HG03139 (cell line): ENCODE results near the gene NOPCHAP1.
"Not testable (repeated sequence)": the region's sequence is repeated elsewhere in the genome, so short reads cannot be mapped to it uniquely, and the experiment has no call there.

Source experiments
- ATAC-seq: cut with Tn5 transposase; IDR thresholded peaks from one replicate; pipeline ENCODE4 v1.9.1; 2021; ENCODE audit not compliant: unreplicated experiment

The NOPCHAP1 gene

DNA sequence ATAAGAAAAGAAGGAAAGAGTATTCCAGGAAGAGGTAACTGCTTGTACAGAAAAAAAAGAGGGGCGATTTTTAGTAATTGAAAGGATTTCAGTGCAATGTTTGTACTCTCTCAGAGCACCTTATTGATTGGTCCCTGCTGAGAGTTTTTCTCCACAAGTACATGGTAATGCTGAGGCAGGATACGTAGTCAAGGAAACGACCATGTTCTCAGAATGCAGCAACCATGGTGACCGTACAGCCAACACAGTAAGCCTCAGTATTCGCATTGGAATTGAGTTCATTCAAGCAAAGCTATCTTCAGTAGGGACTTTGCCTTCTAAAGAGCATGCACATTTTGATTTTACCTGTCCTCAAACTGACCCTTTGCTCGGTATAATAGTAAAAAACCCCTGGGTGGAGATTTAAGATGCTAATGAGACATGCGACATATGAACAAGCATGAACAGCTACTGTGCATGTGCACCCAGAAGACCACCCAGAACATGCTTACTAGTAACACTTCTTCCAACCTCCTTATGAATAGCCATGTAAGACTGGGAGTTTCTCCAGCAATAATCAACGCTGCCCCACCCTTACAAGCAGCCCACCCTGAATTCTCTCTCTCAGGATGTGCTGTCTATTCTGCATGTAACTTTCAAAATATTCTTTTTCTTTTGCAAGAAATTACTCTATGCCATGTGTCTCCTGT, 21.8 kb upstream of the NOPCHAP1 start:
- no peak for ATAC-seq

DNA sequence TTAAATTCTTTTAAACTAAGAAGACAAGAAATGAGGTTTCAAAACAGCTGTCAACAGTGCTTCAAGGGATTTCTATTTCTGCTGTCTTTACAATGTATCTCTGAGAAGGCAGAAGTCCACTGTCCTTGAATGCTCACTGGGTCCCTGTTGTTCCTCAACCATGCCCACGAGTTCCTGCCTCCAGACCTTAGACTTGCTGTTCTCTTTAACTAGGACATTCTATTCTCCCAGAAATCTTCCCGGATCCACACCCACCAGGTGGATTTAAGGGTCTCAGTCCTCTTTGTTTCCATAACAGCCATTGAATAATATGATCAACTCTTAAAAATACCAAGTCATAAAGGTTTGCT, 21.3 kb upstream of the NOPCHAP1 start:
- no peak for ATAC-seq

DNA sequence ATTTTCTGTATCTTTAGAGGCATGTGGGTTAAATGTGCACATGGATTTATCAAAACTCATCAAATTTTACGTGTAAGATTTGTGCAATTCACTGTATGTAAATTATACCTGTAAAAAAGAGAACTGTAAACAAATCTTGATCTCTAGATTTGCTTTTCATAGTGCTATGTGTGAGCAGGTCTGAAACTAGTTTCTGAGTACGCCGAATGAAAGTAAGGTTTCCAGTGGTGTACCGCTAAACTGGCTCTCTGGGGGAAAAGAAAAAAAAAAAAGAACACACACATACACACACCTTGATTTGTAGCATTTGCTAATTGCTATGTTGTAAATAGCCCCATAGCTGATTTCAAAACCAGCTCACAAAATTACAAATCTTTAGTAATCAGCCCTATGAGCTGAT, 19.4 kb upstream of the NOPCHAP1 start:
- ATAC-seq, result peak; percentile 76

DNA sequence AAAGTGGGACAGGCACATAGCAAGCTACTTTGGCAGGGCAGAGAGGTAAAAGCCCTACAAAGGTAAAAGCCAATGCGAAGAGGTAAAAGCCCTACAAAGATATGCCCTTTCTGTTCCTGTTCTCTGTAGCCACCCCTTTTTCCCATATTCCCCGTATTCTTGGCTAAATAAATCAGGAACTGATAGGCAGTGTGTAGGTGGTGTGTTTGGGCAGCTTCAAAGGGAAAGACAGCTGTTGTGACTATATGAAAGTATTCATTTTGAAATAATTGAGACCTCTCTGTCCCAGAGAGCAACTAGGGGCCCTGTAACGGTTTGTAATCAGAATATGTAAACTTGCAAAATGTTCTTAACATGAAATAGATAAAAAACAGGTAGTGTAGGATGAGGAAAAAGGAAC, 16.8 kb upstream of the NOPCHAP1 start:
- no peak for ATAC-seq

DNA sequence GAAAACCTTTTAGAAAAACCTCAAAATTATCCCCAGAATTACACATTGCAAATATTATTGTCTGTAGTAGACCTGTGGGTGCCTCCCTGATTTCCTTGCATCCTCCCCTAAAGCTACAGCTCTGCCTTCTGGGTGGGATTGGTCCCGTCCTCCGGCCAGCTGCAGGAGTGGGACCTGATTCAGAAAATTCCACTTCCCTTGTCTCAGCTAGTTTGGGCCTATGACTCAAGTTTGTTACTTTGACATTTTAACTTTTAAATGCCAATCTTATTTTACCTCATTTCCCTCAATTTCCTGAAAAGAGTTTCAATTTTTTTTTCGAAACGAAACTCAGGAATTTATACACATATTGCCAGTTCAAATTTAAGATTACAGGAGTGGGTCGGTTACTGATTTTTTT, 14.8 kb upstream of the NOPCHAP1 start:
- no peak for ATAC-seq

DNA sequence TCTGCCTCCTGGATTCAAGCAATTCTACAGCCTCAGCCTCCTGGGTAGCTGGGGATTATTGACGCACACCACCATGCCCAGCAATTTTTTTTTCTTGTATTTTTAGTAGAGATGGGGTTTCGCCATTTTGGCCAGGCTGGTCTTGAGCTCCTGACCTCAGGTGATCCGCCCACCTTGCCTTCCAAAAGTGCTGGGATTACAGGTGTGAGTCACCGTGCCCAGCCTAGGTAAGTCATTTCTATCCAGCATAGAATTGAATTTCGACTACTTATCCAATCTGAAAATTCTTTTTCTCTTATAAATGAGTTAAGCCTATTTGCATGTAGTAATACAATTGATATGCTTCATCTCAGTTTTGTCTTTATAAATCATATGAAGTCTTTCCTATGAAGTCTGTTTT, 12.9 kb upstream of the NOPCHAP1 start:
- no peak for ATAC-seq

DNA sequence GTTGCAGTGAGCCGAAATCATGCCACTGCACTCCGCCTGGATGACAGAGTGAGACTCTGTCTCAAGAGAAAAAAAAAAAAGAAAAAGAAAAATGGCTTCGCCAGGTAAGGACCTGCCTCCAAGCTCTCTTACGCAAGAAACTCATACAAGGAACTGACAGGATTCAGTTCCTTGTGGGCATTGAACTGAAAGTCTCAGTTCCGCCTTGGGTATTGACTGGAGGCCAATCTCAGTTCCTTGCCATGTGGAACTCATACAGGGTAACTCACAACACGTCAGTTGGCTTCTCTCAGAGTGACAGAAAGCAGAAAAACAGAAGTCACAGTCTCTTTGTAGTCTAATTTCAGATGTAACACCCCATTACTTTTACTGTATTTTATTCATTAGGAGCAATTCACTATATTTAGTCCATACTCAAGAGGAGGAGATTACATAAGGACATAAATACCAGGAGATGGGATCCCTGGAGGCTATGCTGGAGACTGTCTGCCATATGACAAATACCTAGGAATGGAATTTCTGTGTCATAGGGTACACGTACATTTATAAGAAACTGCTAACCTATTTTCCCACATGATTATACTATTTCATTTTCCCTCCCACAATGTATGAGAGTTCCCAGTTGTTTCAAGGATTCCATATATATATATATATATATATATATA, 11.4 kb upstream of the NOPCHAP1 start:
- ATAC-seq, result peak; percentile 93

DNA sequence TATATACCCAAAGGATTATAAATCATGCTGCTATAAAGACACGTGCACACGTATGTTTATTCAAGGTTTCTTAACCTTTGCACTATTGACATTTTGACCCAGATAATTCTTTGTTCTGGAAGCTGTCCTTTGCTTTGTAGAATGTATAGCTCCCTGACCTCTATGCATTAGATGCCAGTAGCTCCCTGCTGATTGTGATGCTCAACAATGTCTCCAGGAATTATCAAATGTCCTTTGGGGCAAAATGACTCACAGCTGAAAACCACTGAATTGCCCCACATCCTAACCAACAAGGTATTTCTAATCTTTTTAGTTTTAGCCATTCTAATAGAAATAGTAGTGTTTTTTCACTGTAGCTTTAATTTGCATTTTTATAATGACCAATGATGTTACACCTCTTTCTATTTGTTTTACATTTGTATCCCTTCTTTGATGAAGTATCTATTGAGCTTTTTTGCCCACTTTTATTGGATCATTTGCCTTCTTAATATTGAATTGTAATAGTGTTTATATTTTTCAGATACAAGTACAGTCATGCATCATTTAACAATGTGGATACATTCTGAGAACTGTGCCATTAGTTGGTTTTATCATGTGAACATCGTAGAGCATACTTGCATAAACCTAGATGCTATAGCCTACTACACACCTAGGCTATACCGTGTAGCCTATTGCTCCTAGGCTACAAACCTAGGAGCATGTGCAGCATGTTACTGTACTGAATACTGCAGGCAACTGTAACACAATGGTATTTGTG, 10.4 kb upstream of the NOPCHAP1 start:
- no peak for ATAC-seq

DNA sequence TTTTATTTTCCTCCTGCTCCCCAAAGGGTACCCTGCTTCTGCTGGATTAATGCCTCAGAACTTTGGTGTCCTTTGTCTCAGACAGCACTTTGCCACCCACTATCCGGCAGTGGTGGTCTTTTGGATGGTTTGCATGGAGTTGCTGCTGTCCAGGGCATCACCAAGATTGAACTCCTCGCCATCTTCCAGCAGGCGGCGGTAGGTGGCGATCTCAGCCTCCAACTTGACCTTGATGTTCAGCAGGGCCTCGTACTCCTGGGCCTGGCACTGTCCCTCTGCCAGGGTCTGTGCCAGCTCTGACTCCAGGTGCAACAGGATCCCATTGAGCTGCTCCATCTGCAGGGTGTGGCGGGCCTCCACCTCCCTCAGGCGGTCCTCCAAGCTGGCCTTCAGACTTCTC, 9.4 kb upstream of the NOPCHAP1 start:
- no peak for ATAC-seq

DNA sequence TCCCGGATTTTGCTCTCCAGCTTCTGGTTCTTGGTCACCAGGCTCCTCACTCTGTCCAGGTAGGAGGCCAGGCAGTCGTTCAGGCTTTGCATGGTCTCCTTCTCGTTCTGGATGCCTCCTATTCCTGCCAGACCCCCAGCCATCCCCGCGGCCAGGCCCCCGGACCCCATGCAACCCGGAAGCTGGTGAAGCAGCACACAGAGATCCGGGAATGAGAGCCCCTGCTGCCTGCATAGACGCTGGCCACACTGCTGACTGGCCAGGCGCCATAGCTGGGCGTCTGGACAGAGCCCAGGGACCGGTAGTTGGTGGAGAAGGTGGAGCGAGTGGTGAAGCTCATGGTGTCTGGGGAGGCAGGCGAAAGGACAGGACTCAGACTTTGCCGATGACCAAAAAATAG, 8.4 kb upstream of the NOPCHAP1 start:
- not testable (repeated sequence) for ATAC-seq

DNA sequence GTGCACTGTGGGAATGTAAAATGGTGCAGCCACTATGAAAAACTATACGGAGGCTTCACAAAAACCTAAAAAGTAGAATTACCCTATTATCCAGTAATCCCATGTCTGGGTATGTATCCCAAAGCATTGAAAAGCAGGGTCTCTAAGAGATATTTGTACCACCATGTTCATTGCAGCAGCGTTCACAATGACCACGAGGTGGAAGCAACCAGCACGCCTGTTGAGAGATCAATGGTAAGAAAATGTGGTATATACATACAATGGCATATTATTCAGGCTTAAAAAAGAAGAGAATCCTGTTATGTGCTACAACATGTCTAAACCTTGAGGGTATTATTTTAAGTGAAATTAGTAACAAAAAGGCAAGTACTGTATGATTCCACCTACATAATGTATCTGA, 910 bp upstream of the NOPCHAP1 start:
- no peak for ATAC-seq

DNA sequence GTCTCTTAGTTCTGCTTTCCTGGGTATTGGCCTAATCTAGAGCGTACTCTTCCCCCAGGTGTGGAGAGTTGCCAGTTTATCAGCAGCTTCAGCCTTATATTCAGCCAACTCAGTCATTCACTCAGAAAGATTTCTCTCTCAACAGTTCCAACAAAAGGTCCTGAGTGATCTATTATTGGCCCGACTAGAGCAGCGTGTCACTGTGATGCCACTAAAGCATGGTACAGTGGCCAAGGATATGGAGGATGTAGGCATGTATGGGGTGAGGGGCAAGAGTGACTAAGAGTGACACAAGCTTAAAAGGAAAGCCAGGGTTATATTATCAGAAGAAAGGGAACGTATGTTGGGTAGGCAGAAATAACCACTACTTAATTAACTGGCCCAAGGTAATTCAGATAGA, 4.8 kb downstream of the NOPCHAP1 start:
- no peak for ATAC-seq

DNA sequence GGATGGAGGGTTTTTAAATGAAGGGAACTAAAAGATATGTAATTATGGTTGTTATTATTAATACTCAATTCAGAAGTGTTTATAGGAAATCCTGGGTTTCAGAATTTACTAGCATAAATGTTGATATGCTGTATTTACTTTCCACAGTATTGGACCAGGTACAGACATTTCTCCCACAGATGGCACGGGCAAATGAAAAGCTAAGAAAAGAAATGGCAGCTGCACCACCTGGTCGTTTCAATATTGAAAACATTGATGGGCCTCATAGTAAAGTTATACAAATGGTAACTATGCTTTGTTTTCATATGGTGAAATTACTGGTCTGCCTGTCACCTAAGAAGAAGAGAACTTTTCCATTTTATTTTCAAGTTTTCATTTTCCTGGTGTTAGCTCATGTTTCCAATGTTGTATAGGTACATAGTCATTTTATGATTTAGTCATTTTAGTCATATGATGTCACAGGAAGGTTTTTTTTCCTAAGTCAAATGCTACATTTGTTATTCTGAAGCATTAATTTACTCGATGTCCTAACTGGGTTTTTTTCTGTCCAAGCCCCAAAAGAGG, 5.5 kb downstream of the NOPCHAP1 start:
- no peak for ATAC-seq

DNA sequence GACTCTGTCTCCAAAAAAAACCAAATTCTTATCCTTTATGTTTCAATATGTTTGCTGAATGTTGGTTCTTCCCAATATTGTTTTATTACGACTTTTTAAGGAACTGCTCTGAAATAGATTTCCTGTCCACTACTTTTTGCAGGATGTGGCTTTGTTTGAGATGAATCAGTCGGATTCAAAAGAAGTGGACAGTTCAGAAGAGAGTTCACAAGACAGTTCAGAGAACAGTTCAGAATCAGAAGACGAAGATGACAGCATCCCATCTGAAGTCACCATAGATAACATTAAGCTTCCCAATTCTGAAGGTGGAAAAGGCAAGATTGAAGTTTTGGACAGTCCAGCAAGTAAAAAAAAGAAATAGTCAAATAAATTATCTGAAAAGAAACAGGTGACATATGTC, 8.2 kb downstream of the NOPCHAP1 start:
- no peak for ATAC-seq

DNA sequence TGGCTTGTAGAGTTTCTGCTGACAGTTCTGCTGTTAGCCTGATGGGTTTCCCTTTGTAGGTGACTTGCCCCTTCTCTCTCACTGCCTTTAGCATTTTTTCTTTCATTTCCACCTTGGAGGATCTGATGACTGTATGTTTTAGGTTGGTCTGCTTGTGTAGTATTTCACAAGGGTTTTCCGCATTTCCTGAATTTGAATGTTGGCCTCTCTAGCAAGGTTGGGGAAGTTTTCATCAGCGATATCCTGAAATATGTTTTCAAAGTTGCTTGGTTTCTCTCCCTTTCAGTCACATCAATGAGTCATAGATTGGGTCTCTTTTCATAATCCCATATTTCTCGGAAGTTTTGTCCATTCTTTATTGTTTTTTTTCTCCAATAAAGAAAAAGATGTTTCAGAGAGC, 11.4 kb downstream of the NOPCHAP1 start:
- no peak for ATAC-seq

DNA sequence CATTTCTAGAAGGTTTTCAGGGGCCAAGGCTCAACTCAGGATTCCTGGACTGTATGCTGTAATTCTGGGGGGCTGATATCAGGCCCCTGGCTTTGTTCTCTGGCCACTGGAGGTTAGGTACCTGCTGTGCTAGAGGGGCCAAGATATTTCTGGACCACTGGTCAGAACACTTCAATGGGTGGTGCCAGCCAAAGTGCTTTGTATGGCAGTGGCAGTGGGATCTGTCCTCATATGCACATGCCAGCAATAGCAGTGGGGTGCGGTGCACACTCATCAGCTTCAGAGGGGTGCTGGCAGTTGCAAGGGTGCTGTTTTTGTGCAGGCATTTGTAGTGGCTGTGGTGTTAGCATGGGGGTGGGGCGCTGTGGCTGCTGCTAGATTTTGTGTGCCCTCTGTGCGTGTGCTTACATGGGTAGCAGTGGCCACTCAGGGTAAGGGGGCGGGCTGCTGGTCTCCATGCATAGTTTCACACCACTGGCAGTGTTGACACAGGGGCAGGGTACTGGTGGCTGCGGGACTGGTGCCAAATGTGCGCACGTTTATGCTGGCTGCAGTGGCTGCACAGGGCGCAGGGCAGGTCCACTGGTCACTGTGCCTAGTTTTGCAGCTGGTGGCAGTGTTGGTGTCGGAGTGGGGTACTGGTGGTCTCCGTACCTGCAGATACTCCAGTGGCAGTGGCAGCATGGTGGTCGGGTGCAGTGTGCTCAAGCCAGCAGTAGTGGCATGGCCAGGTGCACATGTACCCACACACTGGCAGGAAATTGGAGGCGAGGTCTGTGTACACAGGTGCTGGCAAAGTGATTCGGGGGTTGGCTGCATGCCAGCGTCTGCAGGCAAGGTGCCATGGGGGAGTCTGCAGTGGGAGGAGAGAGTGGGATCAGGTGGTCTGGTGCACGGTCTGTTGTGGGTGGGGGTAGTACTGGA, 12.6 kb downstream of the NOPCHAP1 start:
- no peak for ATAC-seq

DNA sequence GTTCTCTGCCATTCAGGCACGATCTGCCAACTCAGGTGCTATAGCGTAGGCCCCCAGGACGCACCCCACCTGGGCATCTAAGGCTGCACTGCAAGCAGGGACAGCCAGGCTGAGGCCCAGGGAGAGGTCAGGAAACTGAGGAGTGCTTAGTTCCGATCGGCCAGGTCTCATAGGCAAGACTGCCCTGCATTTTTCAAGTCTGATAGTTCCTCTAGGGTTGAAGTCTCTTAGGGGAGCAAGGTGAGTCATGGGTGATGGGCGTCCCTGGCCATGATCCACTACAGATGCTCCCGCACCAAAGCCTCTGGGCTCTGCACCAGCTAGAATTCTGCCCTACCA, 13.2 kb downstream of the NOPCHAP1 start:
- no peak for ATAC-seq

DNA sequence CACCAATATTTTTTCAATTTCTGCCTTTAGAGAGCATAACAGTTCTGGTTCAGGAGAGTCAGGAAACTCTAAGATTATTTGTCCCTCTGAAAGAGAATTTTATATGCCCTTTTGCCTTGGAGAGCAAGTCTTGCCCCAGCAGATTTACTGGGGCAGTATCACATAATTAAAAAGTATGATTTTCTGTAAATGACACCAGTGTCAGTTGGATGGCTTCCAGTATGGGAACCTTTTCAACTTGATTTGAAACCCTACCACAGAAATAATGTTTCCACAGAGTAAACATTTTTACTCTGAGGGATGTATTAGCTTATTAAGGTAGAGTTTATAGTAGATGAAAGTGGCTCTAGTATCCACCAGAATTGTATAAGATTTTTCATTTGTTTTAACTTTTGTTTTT, 15.4 kb downstream of the NOPCHAP1 start:
- ATAC-seq, result no peak

DNA sequence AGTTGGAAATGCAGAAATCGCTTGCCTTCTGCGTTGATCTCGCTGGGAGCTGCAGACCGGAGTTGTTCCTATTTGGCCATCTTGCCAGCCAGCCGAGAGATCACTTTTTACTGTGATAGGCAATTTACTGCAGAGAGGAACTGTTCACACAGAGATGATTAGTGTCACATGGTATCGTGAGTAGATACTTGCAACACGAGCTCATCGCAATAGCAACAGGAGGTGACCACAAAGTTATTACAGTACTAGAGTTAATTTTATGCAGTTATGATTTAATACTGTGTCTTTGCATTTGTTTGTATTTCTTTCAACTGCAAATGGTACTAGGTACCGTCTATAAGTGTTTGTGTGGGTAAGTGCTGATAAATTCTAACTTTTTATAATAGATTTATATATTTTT, 27.8 kb downstream of the NOPCHAP1 start:
- no peak for ATAC-seq

DNA sequence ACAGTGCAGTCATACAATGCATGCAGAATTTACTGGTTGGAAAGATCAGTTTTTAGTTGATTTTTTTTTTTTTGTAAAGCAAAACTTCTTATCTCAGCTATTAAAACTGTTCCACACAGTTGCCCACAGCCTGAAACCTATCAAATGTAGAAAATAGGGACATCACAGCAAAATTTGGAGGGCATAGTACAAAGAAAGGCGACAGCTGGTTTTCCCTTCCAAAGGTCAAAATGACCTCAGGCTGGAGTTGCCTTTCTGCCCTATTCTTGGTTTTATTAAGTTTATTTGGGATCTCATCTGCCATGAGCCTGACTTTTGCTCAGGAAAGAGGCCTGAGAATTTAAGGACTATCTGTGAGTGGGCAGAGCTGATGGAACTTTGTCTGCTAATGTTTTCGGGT, 28.5 kb downstream of the NOPCHAP1 start:
- ATAC-seq, result no peak

DNA sequence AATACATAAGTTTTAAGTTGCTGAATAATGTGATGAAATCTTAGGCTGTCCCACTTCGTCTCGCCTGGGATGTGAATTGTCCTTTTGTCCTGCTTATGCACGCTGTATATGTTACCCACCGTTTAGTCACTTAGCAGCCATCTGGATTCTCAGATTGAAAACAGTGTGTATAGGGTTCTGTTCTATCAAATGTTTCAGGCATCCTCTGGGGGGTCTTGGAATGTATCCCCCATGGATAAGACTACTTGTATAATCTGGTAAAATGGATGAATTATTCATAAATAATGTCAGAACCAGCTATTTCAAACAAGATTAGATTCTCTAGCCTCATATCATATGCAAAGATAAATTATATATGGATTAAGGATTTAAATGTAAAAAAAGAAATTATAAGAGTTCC, 29.4 kb downstream of the NOPCHAP1 start:
- ATAC-seq, result no peak
